OCI-LY1 (cell line): ENCODE data around the gene FBRS.

Source experiments
- H2AFZ ChIP-seq: fragments of 200-600 bp; sonication (generic), shearing (Covaris generic); 2 replicates; pipeline ENCODE4 v1.6.0; 2014; ENCODE audit warnings: antibody characterized with exemption, mild to moderate bottlenecking, low read length
- H3F3A ChIP-seq: fragments of 200-600 bp; sonication (generic), shearing (Covaris generic); 2 replicates; pipeline ENCODE4 v1.6.0; 2014; ENCODE audit warnings: mild to moderate bottlenecking, antibody characterized with exemption, low read length, moderate library complexity; ENCODE audit not compliant: insufficient read depth
- H3K27ac ChIP-seq: fragments of 200-600 bp; sonication (generic); 2 replicates; pipeline ENCODE4 v1.5.1; 2014; ENCODE audit warnings: low read length, mixed run types, mild to moderate bottlenecking, low read depth; ENCODE audit not compliant: poor library complexity, severe bottlenecking
- H3K27me3 ChIP-seq: fragments of 200-600 bp; sonication (generic); 2 replicates; pipeline ENCODE4 v1.6.0; 2014; ENCODE audit warnings: antibody characterized with exemption, mild to moderate bottlenecking, low read length, moderate library complexity; ENCODE audit not compliant: insufficient read depth
- H3K36me3 ChIP-seq: fragments of 200-600 bp; sonication (generic); 2 replicates; pipeline ENCODE4 v1.6.1; 2014; ENCODE audit warnings: mild to moderate bottlenecking, antibody characterized with exemption, low read length, moderate library complexity, mixed read lengths; ENCODE audit not compliant: insufficient read depth
- H3K4me1 ChIP-seq: fragments of 200-600 bp; sonication (generic); 2 replicates; pipeline ENCODE4 v1.5.1; 2014; ENCODE audit warnings: mild to moderate bottlenecking, low read length, moderate library complexity; ENCODE audit not compliant: insufficient read depth, severe bottlenecking
- H3K4me2 ChIP-seq: fragments of 200-600 bp; sonication (generic), shearing (Covaris generic); 2 replicates; pipeline ENCODE4 v1.6.1; 2014; ENCODE audit warnings: low read length
- H3K4me3 ChIP-seq: fragments of 200-600 bp; sonication (generic); 2 replicates; pipeline ENCODE4 v1.5.1; 2014; ENCODE audit warnings: low read length, low read depth, mild to moderate bottlenecking, mixed read lengths; ENCODE audit not compliant: poor library complexity, severe bottlenecking
- H3K79me2 ChIP-seq: fragments of 200-600 bp; shearing (Covaris generic); 2 replicates; pipeline ENCODE4 v1.6.1; 2016; ENCODE audit warnings: mixed run types, low read length, mixed read lengths; ENCODE audit not compliant: insufficient read depth
- H3K9ac ChIP-seq: fragments of 200-600 bp; sonication (generic), shearing (Covaris generic); 2 replicates; pipeline ENCODE4 v1.6.1; 2014; ENCODE audit warnings: mild to moderate bottlenecking, low read length, mixed read lengths
- H3K9me2 ChIP-seq: fragments of 200-600 bp; sonication (generic), shearing (Covaris generic); 2 replicates; pipeline ENCODE4 v1.6.1; 2014; ENCODE audit warnings: low read depth, mild to moderate bottlenecking, low read length, mixed read lengths
- H3K9me3 ChIP-seq: fragments of 200-600 bp; shearing (Covaris generic); 2 replicates; pipeline ENCODE4 v1.6.1; 2014; ENCODE audit warnings: low read length, mixed read lengths
- H4K20me1 ChIP-seq: fragments of 200-600 bp; sonication (generic), shearing (Covaris generic); 2 replicates; pipeline ENCODE4 v1.6.0; 2016; ENCODE audit warnings: mild to moderate bottlenecking, low read length; ENCODE audit not compliant: insufficient read depth
- EZH2 ChIP-seq: fragments of 200-600 bp; sonication (generic), shearing (Covaris generic); IDR thresholded peaks from 2 replicates; pipeline ENCODE4 v1.8.0; 2017; ENCODE audit warnings: borderline replicate concordance, mixed run types, mild to moderate bottlenecking, antibody characterized with exemption, low read length, moderate library complexity, mixed read lengths
- TF ChIP-seq, protein P1 (sequence below): fragments of 200-600 bp; sonication (generic), shearing (Covaris generic); IDR thresholded peaks from 2 replicates; pipeline ENCODE4 v1.5.1; 2017; ENCODE audit warnings: mild to moderate bottlenecking, antibody characterized with exemption, low read length, moderate library complexity, mixed read lengths

Gene FBRS

DNA sequence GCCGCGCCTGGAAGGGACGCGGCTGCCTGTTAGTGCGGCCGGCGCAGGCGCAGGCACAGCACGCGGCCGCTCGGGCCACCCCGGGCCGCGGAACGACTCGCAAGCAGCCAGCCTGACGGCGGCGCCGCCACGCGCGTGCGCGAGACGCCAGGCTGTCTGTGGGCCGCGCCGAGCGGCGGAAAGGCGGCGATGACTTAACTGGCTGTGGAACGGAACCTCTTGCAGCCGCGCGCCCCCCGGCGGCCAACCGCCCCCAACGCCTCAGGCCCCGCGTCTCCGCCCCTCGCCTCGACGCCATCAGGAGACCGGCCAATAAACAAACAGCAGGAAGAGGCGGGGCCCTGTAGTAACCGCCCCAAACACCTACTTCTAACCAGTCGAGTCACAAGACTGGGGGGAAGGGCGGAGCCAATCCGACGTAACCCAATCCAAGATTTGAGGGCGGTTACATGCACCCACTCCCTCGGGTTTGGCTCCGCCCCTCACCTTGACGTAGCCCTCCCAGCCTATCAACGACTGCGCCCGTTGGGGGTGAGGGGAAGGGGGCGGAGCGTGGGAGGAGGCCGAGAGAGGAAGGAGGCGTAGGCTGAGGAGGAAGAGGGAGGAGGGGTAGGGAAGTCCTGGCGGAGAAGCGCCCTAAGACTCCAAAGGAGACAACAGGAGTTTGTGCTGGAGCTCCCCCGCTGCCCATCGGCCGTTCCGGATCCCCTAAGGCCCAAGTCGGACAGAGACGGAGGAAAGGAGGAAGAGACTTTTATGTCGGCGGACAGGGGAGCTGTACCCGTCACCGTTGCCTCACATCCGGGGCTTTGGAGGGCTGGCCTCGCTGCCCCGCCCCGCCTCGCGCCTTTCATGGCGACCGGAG is at the start of gene FBRS:
FBRS (plus strand) TSS at position 566 of the 865 bp plus-strand sequence. CDS start 1,088 bp downstream, outside the sequence.
- Histone ChIP-seq H3K4me3 (peak within 1 kb of the TSS; percentile 68), H3K4me1 (peaks cover 41% of the 10 kb centered on the region), H3K36me3 (peaks cover 60% of the 10 kb centered on the region), H2AFZ (0 out of 2 replicates have a peak within 1 kb of the TSS, but pooled peaks have one; percentile 21), H3K4me2 (peak within 1 kb of the TSS; percentile 98), H3K79me2 (0 out of 2 replicates have a peak, but pooled peaks cover 3% of the 10 kb centered on the region), H3K9me2 (no peaks in the 10 kb centered on the region), H3K9me3 (no peaks in the 10 kb centered on the region), H3K27ac (peak within 1 kb of the TSS; percentile 95), H3K27me3 (no peaks in the 10 kb centered on the region), H3K9ac (peak within 1 kb of the TSS; percentile 83), H4K20me1 (no peaks in the 10 kb centered on the region), H3F3A (no peaks in the 10 kb centered on the region)
- TF ChIP-seq EZH2: no peak
- TF ChIP-seq, protein P1, sequence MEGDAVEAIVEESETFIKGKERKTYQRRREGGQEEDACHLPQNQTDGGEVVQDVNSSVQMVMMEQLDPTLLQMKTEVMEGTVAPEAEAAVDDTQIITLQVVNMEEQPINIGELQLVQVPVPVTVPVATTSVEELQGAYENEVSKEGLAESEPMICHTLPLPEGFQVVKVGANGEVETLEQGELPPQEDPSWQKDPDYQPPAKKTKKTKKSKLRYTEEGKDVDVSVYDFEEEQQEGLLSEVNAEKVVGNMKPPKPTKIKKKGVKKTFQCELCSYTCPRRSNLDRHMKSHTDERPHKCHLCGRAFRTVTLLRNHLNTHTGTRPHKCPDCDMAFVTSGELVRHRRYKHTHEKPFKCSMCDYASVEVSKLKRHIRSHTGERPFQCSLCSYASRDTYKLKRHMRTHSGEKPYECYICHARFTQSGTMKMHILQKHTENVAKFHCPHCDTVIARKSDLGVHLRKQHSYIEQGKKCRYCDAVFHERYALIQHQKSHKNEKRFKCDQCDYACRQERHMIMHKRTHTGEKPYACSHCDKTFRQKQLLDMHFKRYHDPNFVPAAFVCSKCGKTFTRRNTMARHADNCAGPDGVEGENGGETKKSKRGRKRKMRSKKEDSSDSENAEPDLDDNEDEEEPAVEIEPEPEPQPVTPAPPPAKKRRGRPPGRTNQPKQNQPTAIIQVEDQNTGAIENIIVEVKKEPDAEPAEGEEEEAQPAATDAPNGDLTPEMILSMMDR: peak; percentile 88

GRCh38 chr16:30609002-30609925 is 49.0 kb upstream of the FBRS start:
- Histone ChIP-seq H3K9me2 (no peaks in the 10 kb centered on the region), H3K27me3 (no peaks in the 10 kb centered on the region), H2AFZ (no peak overlapping the region), H3K4me1 (peaks cover 29% of the 10 kb centered on the region), H3K9me3 (no peaks in the 10 kb centered on the region), H3K4me2 (peak overlapping the region; percentile 78), H4K20me1 (no peaks in the 10 kb centered on the region), H3K4me3 (peak overlapping the region; percentile 84), H3K79me2 (no peaks in the 10 kb centered on the region), H3K9ac (peak overlapping the region; percentile 96), H3K27ac (peak overlapping the region; percentile 39), H3K36me3 (peaks cover 37% of the 10 kb centered on the region), H3F3A (peaks cover 5% of the 10 kb centered on the region; the same call in 1 of the 2 replicates)
- TF ChIP-seq, protein P1: no peak
- TF ChIP-seq EZH2: no peak
